Activated CD8-positive, alpha-beta T cell treated with anti-CD3 and anti-CD28 coated beads for 36 hours (primary cell): ENCODE measurements around the gene CPXM2. TPM values are rescaled to one million over a fixed set of nuclear protein-coding genes. Genes with fewer than 3 reads are reported as not detected.

Experiments
- ATAC-seq: fragments of 200-7000 bp; cut with Tn5 transposase; one replicate; pipeline ENCODE4 v1.10.0; 2021; ENCODE audit warnings: mild to moderate bottlenecking, moderate library complexity
- CTCF ChIA-PET: fragments of 350-600 bp; sonication (Branson Sonifier 250); formaldehyde crosslinking; loops from one replicate; lab custom pipeline; 2021; ENCODE audit warnings: antibody characterized with exemption; lab: Charles Lee
- POLR2A ChIA-PET: fragments of 350-600 bp; sonication (Branson Sonifier 250); formaldehyde crosslinking; loops from one replicate; lab custom pipeline; 2021; ENCODE audit warnings: antibody characterized with exemption; lab: Charles Lee
- DNase-seq: peaks from one replicate; pipeline ENCODE4 v3.0.0-alpha.2; 2020
- H3K27ac Mint-ChIP-seq: one replicate; pipeline ENCODE4 v1.8.0; 2021; ENCODE audit warnings: mild to moderate bottlenecking, mixed read lengths
- H3K27me3 Mint-ChIP-seq: one replicate; pipeline ENCODE4 v1.8.0; 2021; ENCODE audit warnings: mixed read lengths
- H3K36me3 Mint-ChIP-seq: one replicate; pipeline ENCODE4 v1.8.0; 2021; ENCODE audit warnings: low read depth, mixed read lengths
- H3K4me1 Mint-ChIP-seq: one replicate; pipeline ENCODE4 v1.8.0; 2021; ENCODE audit warnings: low read depth, mixed read lengths
- H3K4me3 Mint-ChIP-seq: one replicate; pipeline ENCODE4 v1.8.0; 2021; ENCODE audit warnings: mild to moderate bottlenecking, moderate library complexity, mixed read lengths
- H3K9me3 Mint-ChIP-seq: one replicate; pipeline ENCODE4 v1.8.0; 2021; ENCODE audit warnings: mixed read lengths
- CTCF ChIP-seq: fragments of 200-600 bp; IDR thresholded peaks from one replicate; pipeline ENCODE4 v1.8.0; 2022; ENCODE audit warnings: antibody characterized with exemption, mild to moderate bottlenecking
- intact Hi-C: fragments of 100-400 bp; cut with micrococcal nuclease; formaldehyde crosslinking; loops from one replicate; pipeline ENCODE4 v1.10.0; 2022
- total RNA-seq, 2 experiments: library from RNA; stranded (reverse); gene quantifications; one replicate each; pipeline ENCODE4 v1.2.3, GENCODE V29; 2021

The CPXM2 gene
- total RNA-seq, 2 experiments from 2014 or later = not detected

- H3K4me1 Mint-ChIP-seq = no peaks in the 10 kb centered on the region
- no peak for TF ChIP-seq CTCF
- ATAC-seq (no peak), DNase-seq (no peak)
- intact Hi-C loops = no loop called here
- no peaks in the 10 kb centered on the region for H3K9me3 Mint-ChIP-seq
- H3K27me3 Mint-ChIP-seq = peaks cover 6% of the 10 kb centered on the region
- CTCF ChIA-PET = no interaction called here
- no peak overlapping the region for H3K27ac Mint-ChIP-seq
- H3K4me3 Mint-ChIP-seq = no peak overlapping the region
- no peaks in the 10 kb centered on the region for H3K36me3 Mint-ChIP-seq
- POLR2A ChIA-PET = no interaction called here
Measured at GRCh38 chr10:123865350-123865749, 26.3 kb downstream of the CPXM2 start.

- Mint-ChIP-seq H3K36me3 (no peaks in the 10 kb centered on the region), H3K4me1 (no peaks in the 10 kb centered on the region), H3K9me3 (no peaks in the 10 kb centered on the region), H3K27ac (no peak overlapping the region), H3K4me3 (no peak overlapping the region), H3K27me3 (peaks cover 6% of the 10 kb centered on the region)
- ChIA-PET POLR2A (no interaction called here), CTCF (no interaction called here)
- ATAC-seq (no peak), DNase-seq (no peak)
- intact Hi-C loops = no loop called here
- no peak for TF ChIP-seq CTCF
Measured at GRCh38 chr10:123864923-123865322, 26.7 kb downstream of the CPXM2 start.

GRCh38 chr10:123863721-123864482 is 27.7 kb downstream of the CPXM2 start:
- no peak for TF ChIP-seq CTCF
- Mint-ChIP-seq H3K27me3 (peaks cover 6% of the 10 kb centered on the region), H3K36me3 (no peaks in the 10 kb centered on the region), H3K4me1 (no peaks in the 10 kb centered on the region), H3K4me3 (no peak overlapping the region), H3K9me3 (no peaks in the 10 kb centered on the region), H3K27ac (no peak overlapping the region)
- no peak for ATAC-seq
- intact Hi-C loops = no loop called here
- CTCF ChIA-PET = no interaction called here
- POLR2A ChIA-PET = no interaction called here
- DNase-seq = no peak

GRCh38 chr10:123863183-123863575 is 28.4 kb downstream of the CPXM2 start:
- Mint-ChIP-seq H3K27me3 (peaks cover 6% of the 10 kb centered on the region), H3K27ac (no peak overlapping the region), H3K36me3 (no peaks in the 10 kb centered on the region), H3K4me1 (no peaks in the 10 kb centered on the region), H3K4me3 (no peak overlapping the region), H3K9me3 (no peaks in the 10 kb centered on the region)
- no peak for TF ChIP-seq CTCF
- intact Hi-C loops = no loop called here
- DNase-seq = no peak
- no peak for ATAC-seq
- ChIA-PET CTCF (no interaction called here), POLR2A (no interaction called here)

GRCh38 chr10:123862421-123863182 is 29.0 kb downstream of the CPXM2 start:
- no peak for ATAC-seq
- no peak for DNase-seq
- ChIA-PET POLR2A (no interaction called here), CTCF (no interaction called here)
- Mint-ChIP-seq H3K4me1 (no peaks in the 10 kb centered on the region), H3K9me3 (no peaks in the 10 kb centered on the region), H3K27ac (no peak overlapping the region), H3K27me3 (peaks cover 6% of the 10 kb centered on the region), H3K36me3 (no peaks in the 10 kb centered on the region), H3K4me3 (no peak overlapping the region)
- TF ChIP-seq CTCF = no peak
- intact Hi-C loops = no loop called here
